OCI-LY7 (cell line): ENCODE data around the gene COBLL1. TPM values are rescaled to one million over a fixed set of nuclear protein-coding genes. Genes with fewer than 3 reads are reported as not detected.
"Not testable (repeated sequence)": the region's sequence is repeated elsewhere in the genome, so short reads cannot be mapped to it uniquely, and the experiment has no call there.

ENCODE experiments used
- BruUV-seq: library from RNA; stranded (reverse); fragments of 400-500 nt; replicated peaks from 2 replicates; lab custom pipeline; 2021; lab: Mats Ljungman, UMichigan
- CTCF ChIA-PET: fragments of 300-600 bp; sonication (Branson Sonifier 250); formaldehyde crosslinking; loops from one replicate; lab custom pipeline; 2022; ENCODE audit warnings: antibody characterized with exemption; ENCODE audit not compliant: unreplicated experiment; lab: Charles Lee
- POLR2A ChIA-PET: fragments of 300-600 bp; sonication (Branson Sonifier 250); formaldehyde crosslinking; loops from one replicate; lab custom pipeline; 2022; ENCODE audit warnings: antibody characterized with exemption; lab: Charles Lee
- DNase-seq: peaks from one replicate; pipeline ENCODE4 v3.0.0-alpha.2; 2015; ENCODE audit warnings: low spot score
- H2AFZ ChIP-seq: fragments of 200-600 bp; sonication (generic), shearing (Covaris generic); 2 replicates; pipeline ENCODE4 v1.6.1; 2014; ENCODE audit warnings: mild to moderate bottlenecking, antibody characterized with exemption, low read length, moderate library complexity
- H3K27ac ChIP-seq: fragments of 200-600 bp; sonication (generic); 2 replicates; pipeline ENCODE4 v1.5.1; 2014; ENCODE audit warnings: mixed run types, low read depth, mild to moderate bottlenecking, moderate library complexity, low read length, inconsistent platforms; ENCODE audit not compliant: poor library complexity, severe bottlenecking
- H3K36me3 ChIP-seq: fragments of 200-600 bp; sonication (generic); 2 replicates; pipeline ENCODE4 v1.6.1; 2014; ENCODE audit warnings: mild to moderate bottlenecking, antibody characterized with exemption, low read length, moderate library complexity, mixed read lengths; ENCODE audit not compliant: insufficient read depth
- H3K4me1 ChIP-seq: fragments of 200-600 bp; sonication (generic); 2 replicates; pipeline ENCODE4 v1.5.1; 2014; ENCODE audit warnings: mild to moderate bottlenecking, low read length; ENCODE audit not compliant: insufficient read depth, poor library complexity, severe bottlenecking
- H3K4me2 ChIP-seq: fragments of 200-600 bp; sonication (generic); 2 replicates; pipeline ENCODE4 v1.6.1; 2014; ENCODE audit warnings: mild to moderate bottlenecking, low read length
- H3K4me3 ChIP-seq: fragments of 200-600 bp; sonication (generic); 2 replicates; pipeline ENCODE4 v1.5.1; 2014; ENCODE audit warnings: mild to moderate bottlenecking, low read depth, low read length; ENCODE audit not compliant: poor library complexity, severe bottlenecking
- H3K79me2 ChIP-seq: fragments of 200-600 bp; sonication (generic); 2 replicates; pipeline ENCODE4 v1.6.1; 2016; ENCODE audit warnings: low read depth, mild to moderate bottlenecking, low read length, moderate library complexity, mixed read lengths; ENCODE audit not compliant: insufficient read depth
- H3K9me2 ChIP-seq: fragments of 200-600 bp; sonication (generic); 2 replicates; pipeline ENCODE4 v1.6.1; 2016; ENCODE audit warnings: mild to moderate bottlenecking, low read length, mixed read lengths; ENCODE audit not compliant: insufficient read depth
- H3K9me3 ChIP-seq: fragments of 200-600 bp; sonication (generic); 2 replicates; pipeline ENCODE4 v1.6.1; 2014; ENCODE audit warnings: mild to moderate bottlenecking, mixed run types, low read length, mixed read lengths
- H4K20me1 ChIP-seq: fragments of 200-600 bp; sonication (generic); 2 replicates; pipeline ENCODE4 v1.6.1; 2014; ENCODE audit warnings: mild to moderate bottlenecking, antibody characterized with exemption, low read length, moderate library complexity, mixed read lengths; ENCODE audit not compliant: insufficient read depth
- EZH2phosphoT487 ChIP-seq: fragments of 200-600 bp; sonication (generic); IDR thresholded peaks from 2 replicates; pipeline ENCODE4 v1.6.1; 2018; ENCODE audit warnings: low read depth, borderline replicate concordance, mild to moderate bottlenecking, mixed run types, antibody characterized with exemption, low read length, moderate library complexity, mixed read lengths
- intact Hi-C: fragments of 100-400 bp; cut with micrococcal nuclease; formaldehyde crosslinking; loops from one replicate; pipeline ENCODE4 v1.10.0; 2022; ENCODE audit not compliant: unreplicated experiment
- total RNA-seq, 2 experiments: library from RNA; depleted of rRNA in 1 of 2; stranded (reverse); fragments of >200 nt in 1 of 2; shearing (Covaris generic) in 1 of 2; gene quantifications; 2 replicates each; pipeline ENCODE4 v1.2.3, GENCODE V29; 2014 to 2022
- TF ChIP-seq, protein P1 (sequence below): fragments of 200-600 bp; sonication (generic); conservative IDR thresholded peaks from 2 replicates; pipeline ENCODE4 v1.5.1; 2014; ENCODE audit warnings: mild to moderate bottlenecking, antibody characterized with exemption, low read length, moderate library complexity, mixed read lengths

Gene COBLL1
- total RNA-seq, 2 experiments from 2014 or later, result 0.79 to 40.7 TPM

DNA sequence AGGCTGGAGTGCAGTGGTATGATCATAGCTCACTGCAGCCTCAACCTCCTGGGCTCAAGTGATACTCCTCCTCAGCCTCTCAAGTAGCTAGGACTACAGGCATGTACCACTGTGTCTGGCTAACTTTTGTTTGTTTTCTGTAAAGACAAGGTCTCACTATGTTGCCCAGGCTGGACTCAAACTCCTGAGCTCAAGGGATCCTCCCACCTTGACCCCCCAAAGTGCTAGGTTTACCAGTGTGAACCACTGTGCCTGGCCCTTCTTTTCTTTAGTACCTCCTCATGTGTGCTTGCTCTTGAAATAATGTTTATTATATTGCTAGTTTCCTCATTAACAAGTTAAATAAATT lies 19.0 kb upstream of the COBLL1 start:
- H2AFZ ChIP-seq, result no peak overlapping the region
- no TSS peak for BruUV-seq
- no peaks in the 10 kb centered on the region for H3K36me3 ChIP-seq
- no peak overlapping the region for H3K27ac ChIP-seq
- DNase-seq, result no peak
- no peak overlapping the region for H3K4me2 ChIP-seq
- no peak overlapping the region for H3K4me3 ChIP-seq
- no peaks in the 10 kb centered on the region for H3K9me3 ChIP-seq
- intact Hi-C loops, result no loop called here
- POLR2A ChIA-PET, result interaction anchor here (0.9 to 1.5 kb wide), 4 partner anchors 13 to 103 kb away, joined by 3 to 4 read pairs (median 4); partner anchors contain the start of gene COBLL1
- H3K9me2 ChIP-seq, result no peaks in the 10 kb centered on the region
- H3K79me2 ChIP-seq, result no peaks in the 10 kb centered on the region
- TF ChIP-seq, protein P1, sequence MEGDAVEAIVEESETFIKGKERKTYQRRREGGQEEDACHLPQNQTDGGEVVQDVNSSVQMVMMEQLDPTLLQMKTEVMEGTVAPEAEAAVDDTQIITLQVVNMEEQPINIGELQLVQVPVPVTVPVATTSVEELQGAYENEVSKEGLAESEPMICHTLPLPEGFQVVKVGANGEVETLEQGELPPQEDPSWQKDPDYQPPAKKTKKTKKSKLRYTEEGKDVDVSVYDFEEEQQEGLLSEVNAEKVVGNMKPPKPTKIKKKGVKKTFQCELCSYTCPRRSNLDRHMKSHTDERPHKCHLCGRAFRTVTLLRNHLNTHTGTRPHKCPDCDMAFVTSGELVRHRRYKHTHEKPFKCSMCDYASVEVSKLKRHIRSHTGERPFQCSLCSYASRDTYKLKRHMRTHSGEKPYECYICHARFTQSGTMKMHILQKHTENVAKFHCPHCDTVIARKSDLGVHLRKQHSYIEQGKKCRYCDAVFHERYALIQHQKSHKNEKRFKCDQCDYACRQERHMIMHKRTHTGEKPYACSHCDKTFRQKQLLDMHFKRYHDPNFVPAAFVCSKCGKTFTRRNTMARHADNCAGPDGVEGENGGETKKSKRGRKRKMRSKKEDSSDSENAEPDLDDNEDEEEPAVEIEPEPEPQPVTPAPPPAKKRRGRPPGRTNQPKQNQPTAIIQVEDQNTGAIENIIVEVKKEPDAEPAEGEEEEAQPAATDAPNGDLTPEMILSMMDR, result no peak
- no peak for TF ChIP-seq EZH2phosphoT487
- H4K20me1 ChIP-seq, result no peaks in the 10 kb centered on the region
- peaks cover under 1% of the 10 kb centered on the region for H3K4me1 ChIP-seq
- CTCF ChIA-PET, result no interaction called here

DNA sequence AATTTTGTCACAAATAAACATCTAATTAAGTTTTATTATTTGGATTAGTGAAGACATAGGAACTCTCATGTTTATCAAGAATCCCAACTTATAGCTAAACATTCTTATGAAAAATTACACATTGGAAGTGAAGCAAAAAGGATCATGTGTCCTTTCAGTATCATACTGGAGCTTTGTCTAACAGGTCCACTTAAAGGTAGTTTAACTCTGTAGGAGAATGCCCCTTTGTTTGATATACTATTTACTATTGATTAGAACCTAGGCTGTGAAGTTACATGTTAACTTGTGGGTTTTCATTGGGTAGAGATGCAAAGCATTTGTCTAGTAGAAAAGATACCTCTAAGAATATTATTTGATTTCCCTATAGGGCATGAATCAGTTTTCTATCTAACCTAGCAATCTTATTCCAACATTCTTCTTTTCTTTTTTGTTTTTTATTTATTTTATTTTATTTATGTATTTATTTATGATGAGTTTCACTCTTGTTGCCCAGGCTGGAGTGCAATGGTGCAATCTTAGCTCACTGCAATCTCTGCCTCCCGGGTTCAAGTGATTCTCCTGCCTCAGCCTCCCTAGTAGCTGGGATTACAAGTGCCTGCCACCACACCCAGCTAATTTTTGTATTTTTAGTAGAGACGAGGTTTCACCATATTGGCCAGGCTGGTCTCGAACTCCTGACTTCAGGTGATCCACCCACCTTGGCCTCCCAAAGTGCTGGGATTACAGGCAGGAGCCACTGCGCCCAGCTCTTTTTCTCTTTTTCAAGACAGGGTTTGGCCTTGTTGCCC lies 18.5 kb upstream of the COBLL1 start:
- H3K4me2 ChIP-seq, H3K79me2 ChIP-seq, H3K27ac ChIP-seq, H3K4me1 ChIP-seq, H4K20me1 ChIP-seq, H3K9me2 ChIP-seq, H3K36me3 ChIP-seq, intact Hi-C loops, H2AFZ ChIP-seq, DNase-seq, BruUV-seq, H3K4me3 ChIP-seq, H3K9me3 ChIP-seq: not testable (repeated sequence)
- ChIA-PET CTCF (interaction anchor here (1.2 kb wide), 1 partner anchor 18 kb away, joined by 3 read pairs; no protein-coding TSS in a partner anchor), POLR2A (interaction anchor here (0.8 to 2.6 kb wide), 11 partner anchors 8 to 102 kb away, joined by 3 to 11 read pairs (median 3); partner anchors contain the start of gene COBLL1)

DNA sequence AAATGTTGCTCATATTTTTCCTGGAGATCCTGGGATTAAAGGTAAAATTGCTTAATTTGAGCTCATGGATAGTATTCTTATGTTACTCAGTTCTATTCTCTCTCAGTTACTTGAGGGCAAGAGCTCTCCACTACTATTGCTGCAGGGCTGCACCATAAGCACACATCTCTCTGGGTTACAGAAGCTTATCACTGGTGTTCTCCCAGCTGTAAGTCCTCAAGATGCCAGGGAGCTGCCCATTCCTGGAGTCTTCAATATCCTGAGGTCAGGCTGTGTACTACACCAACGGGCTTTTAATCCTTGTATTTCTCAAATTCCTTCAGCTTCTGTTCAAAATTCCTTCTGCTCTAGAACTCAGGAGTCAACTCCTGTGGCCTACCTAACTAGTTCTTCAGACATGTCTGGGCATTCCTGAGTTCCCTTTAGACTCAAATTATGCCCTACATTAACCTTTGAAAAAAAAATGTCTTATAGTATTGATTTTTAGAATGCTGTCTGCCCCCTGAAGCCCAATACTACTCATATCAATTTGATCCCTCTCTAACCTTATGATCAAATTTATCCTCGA lies 17.7 kb upstream of the COBLL1 start:
- Histone ChIP-seq H3K27ac (no peak overlapping the region), H3K9me3 (no peaks in the 10 kb centered on the region), H3K4me3 (no peak overlapping the region), H3K79me2 (no peaks in the 10 kb centered on the region), H3K4me1 (no peaks in the 10 kb centered on the region), H3K36me3 (no peaks in the 10 kb centered on the region), H4K20me1 (no peaks in the 10 kb centered on the region), H2AFZ (no peak overlapping the region), H3K9me2 (no peaks in the 10 kb centered on the region), H3K4me2 (no peak overlapping the region)
- intact Hi-C loops, result no loop called here
- no peak for DNase-seq
- BruUV-seq, result no TSS peak
- ChIA-PET CTCF (interaction anchor here (1.2 kb wide), 1 partner anchor 17 kb away, joined by 3 read pairs; no protein-coding TSS in a partner anchor), POLR2A (interaction anchor here (0.8 to 2.6 kb wide), 7 partner anchors 9 to 74 kb away, joined by 3 to 11 read pairs (median 3); no protein-coding TSS in a partner anchor)
- TF ChIP-seq, protein P1, result no peak
- no peak for TF ChIP-seq EZH2phosphoT487
